DLD1 (cell line): ENCODE measurements around the gene ETV6.

Experiments used
- in situ Hi-C: cut with HindIII; loops from 2 replicates; pipeline ENCODE4 v1.10.0; 2017; ENCODE audit warnings: low sequenced_read_pairs

Gene ETV6

DNA sequence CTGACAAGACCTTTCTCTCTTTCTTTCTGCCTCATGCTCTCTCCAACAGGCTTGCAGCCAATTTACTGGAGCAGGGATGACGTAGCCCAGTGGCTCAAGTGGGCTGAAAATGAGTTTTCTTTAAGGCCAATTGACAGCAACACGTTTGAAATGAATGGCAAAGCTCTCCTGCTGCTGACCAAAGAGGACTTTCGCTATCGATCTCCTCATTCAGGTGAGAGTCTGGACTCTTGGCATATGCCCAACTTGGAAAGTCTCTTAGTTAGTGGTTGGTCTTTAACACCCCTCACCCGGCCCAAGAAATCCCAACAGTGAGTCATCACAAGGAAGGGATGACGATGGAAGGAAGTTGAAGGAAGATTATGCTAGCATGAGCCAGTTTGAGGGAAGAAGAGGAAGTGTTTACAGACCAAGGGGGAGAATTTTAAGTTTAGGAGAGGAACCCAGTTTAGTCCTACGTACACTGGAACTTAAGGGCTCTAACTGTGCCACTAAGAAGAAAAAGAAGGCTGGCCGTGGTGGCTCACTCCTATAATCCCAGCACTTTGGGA lies 189.7 kb downstream of the ETV6 start:
- in situ Hi-C loops, result no loop called here

DNA sequence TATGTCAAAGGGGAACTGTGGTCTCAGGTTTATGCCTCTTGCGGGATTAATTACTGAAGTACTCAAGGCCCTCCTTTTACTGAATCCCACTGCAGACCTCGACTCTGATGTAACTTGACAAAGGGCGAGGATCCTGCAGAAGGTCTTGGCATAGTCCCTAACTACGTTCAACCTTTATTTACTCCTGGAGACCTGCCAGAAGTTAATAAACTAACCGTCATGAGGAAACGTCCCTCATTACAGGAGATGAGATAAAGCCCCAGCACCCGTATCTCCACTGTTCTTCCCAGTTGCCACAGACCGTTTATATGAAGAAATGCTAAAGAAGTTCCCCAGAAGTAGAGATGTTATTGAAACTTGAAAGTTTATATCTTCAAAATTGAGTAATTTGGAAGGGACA lies 190.9 kb downstream of the ETV6 start:
- in situ Hi-C loops, result no loop called here

DNA sequence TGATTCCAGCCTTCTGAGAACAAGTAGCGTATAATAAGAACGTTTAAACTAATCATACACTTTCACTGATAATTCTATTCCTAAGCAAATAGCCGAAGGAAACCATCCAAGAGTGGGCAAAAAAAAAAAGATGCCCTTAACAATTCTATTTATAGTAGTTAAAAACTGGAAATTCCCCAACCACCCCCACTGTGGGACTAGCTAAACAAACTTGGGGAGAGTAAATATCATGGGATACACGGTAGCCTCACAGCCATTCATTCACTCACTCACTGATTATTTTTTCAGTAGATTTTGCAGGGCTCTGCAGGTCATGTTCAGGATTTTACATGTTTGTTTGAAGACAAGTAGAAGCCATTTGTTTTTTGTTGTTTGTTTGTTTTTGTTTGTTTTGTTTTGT lies 197.0 kb downstream of the ETV6 start:
- in situ Hi-C loops, result no loop called here

DNA sequence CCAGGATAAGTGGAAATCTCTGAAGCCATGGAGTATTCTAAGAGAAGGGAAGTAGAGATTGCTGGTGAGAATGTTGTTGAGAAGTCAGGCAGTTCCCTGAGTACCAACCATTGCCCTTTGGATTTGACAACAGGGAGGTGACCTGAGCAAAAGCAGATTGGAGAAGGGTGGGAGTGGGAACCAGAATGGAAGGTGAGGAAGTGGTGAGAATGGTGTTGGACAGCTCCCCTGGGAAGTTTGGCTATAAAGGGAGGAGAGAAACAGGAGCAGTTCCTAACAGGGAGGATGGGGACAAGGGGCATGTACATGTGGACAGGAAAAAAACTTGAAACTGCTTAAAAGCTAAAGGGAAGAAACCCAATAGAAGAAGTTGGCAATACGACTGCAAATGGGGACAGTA lies 198.1 kb downstream of the ETV6 start:
- in situ Hi-C loops, result no loop called here

DNA sequence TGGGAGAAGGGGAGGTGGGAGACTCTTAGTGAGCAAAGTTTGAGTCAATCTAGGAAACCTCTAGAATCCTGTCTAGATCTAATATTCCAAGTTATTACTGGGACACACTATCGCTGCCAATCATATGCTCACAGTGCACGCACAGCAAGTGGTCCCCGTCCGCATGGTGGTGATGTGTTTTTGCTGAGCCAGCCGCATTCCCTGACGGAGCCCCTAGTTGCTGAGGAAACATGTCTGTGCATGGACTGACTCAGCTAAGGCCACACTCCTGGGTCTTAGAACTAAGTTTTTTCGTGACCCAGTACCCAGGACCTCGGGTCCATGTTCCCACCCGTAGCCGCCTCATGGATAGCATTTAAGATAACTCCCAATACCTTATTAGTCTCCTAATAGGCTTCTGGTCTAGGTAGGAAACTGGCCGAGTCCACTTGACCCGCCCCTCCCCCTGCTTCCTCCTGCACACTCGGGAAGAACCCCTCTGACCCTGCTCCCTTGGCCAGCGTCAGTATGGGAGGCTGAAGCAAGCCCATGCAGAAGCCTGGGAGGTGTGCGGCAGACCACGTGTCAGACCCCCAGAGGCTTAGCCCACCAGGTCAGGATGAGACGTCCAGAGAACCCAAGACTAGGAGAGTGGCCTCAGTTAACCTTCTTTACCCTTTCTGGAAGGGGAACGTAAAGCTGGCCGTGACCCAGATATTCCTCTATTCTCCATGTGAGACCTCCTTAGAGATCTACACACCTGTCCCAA lies 200.5 kb downstream of the ETV6 start:
- in situ Hi-C loops, result no loop called here

DNA sequence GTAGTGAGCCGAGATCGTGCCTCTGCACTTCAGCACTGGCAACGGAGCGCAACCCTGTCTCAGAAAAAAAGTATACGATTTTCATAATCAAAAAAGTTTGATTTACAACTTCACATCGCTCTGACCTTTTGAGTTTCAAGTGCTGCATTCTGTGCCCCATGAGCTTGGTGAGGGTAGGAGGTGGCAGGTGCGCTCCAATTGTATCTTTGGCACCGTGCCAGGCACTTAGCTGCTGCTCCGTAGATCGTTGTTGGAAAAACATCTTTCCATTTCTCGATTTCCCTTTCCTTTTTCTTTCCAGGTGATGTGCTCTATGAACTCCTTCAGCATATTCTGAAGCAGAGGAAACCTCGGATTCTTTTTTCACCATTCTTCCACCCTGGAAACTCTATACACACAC lies 203.7 kb downstream of the ETV6 start:
- in situ Hi-C loops, result no loop called here

DNA sequence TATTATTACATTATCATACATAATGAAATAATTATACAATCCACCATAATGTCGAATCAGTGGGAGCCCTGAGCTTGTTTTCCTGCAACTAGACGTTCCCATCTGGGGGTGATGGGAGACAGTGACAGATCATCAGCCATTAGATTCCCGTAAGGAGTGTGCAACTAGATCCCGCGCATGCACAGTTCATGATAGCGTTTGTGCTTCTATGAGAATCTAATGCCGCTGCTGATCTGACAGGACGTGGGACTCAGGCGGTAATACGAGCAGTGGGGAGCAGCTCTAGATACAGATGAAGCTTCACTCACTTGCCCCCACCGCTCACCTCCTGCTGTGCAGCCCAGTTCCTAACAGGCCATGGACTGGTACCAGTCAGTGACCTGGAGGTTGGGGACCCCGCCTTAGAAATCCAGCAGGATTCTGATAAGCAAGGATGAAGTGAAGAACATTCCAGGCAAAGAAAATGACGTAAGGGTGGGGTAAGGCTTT lies 204.6 kb downstream of the ETV6 start:
- in situ Hi-C loops, result no loop called here

DNA sequence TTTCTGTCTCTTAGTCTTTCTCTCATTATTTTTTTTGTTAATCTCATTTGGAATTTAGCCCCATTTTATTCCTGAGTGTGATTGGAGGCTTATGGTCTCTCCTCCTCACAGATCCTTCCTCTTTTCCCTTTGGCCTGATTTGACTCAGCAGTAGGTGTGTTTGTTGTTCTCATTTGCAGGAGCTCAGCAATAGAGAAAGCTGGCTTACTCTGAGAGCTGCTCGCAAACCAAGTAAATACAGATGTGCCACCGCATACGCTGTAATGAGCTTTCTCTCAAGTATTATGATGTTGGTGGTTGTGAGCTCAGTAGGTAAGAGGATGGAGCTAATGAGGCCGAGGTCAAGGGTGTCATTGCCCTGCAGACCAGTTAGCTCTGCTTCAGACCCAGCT lies 206.5 kb downstream of the ETV6 start:
- in situ Hi-C loops, result no loop called here

DNA sequence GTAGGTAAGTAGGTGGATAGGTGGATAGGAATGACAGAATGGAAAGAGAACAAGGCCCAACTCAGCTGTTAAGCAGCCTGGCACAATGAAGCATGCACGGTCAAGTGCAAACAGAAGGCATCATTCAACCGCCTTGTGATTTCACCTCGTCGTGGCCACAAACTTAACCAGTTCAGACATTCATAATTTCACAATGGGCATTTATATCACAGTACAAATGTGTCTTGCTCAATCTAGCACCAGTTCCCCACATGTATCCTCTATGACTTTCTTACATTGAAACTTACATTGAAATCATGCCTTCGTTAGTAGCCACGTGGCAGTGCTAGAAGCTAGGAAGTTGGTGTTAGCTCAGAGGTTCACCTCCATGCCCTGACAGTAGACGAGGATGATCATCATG lies 207.5 kb downstream of the ETV6 start:
- in situ Hi-C loops, result no loop called here

DNA sequence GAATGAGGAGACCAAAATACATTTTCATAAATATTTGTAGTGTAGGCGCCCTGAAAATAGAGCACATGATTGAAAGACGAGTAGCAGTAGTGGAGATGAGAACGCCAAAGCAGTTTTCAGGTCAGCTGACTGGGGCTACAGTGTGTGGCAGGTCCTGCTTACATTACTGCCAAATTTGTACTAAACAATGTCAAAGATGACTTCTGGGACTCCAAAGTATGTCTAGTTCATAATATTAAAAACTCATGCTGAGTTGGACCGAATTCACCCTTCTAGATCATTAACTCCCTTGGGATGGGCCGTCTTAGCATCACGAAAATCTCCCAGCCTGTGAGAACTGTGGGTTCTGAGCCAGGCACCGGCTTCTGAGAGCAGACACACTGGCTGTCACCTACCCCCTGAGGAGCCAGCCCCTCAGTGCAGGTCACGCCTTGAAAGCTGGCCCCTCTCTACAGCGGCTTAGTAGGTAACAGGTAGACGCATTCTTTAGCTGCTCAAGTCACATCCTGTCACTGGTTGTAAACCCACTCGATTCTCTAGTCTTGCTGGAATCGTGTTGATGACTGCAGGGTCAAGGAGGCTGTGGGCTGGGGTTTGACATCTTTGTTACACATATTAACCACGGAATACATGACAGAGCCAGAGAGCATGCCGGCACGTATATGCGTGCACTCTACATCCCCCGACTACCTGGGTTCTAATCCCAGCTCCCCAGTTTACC lies 210.4 kb downstream of the ETV6 start:
- in situ Hi-C loops, result no loop called here

DNA sequence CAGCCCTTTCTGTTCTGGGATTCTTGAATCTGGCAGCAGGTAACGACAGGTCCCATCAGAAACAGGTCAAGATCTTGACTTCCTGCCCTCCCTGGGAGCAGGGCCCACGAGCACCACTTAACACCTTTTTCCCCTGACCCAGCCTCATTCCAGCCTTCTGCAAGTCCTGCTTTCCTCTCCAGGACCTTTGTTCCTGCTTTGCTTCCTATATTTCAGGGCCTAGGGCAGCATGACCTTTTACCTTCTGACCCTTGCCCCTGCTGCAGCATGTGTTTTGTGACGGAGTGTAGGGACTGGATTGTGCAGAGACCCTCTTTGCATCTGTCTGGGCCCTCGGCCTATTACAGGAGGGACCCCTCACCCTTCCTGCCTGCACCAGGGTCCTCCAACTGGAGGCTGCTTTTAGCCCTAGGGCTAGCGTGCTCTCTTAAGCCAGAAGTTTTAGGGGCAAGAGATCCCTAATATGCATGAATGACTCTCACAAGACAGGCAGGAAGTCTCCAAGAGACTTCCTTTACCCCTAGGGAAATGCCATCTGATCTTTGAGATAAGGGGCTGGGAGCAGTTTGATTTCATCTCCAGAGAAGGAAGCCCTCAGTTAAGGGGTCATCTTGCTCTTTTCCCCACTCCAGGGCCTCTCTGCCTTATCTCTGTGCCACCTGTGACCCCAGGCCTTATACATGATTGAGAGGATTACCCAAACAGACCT lies 211.8 kb downstream of the ETV6 start:
- in situ Hi-C loops, result no loop called here

DNA sequence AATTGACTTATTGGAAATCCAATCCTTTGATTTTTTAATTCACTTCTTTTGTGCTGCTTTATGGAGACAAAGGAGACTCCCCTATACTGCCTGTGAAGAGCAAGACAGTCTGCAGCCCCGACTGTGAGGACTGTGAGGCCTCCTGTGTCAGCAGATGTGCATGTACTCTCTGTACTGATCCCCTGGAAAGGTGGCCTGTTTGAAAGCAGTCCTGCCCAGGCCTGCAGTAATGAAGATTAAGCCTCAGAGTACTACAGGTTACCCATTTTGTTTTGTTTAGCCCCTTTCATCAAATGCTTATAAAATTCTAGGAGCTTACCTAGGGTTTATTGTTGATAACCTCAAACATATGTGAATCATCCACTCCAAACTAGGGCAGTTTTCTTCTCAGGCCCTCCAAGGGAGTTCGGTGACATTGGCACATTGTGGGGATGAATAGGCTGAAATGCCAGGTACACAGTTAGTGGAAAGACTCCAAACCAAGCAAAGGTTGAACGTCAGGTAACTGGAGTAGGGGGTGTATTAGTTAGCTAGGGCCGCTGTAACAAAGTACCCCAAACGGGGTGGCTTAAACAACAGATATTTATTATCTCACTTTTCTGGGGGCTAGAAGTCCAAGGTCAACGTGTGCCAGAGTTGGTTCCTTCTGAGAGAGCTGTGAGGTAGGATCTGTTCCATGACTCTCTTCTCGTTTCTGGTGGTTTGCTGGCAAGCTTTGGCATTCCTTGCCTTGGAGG lies 212.6 kb downstream of the ETV6 start:
- in situ Hi-C loops, result no loop called here

DNA sequence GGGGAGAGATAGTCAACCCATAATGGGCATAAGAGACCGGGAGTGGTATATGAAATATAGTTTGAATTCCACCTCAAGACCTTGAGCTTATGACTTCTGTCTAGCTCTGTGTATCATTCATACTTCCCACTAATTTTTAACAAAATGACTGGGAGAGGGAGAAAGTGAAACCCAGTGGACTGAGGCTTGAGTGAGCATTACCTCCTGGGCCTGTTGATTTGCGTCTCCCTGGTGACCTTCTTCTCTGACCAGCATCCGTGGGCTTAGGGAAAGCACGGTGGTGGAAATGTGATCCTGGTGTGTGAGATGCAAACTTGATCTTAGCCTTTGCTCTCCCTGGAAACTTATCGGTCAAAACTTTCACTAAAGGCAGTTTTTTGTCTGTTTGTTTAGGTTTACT lies 213.3 kb downstream of the ETV6 start:
- in situ Hi-C loops, result no loop called here

DNA sequence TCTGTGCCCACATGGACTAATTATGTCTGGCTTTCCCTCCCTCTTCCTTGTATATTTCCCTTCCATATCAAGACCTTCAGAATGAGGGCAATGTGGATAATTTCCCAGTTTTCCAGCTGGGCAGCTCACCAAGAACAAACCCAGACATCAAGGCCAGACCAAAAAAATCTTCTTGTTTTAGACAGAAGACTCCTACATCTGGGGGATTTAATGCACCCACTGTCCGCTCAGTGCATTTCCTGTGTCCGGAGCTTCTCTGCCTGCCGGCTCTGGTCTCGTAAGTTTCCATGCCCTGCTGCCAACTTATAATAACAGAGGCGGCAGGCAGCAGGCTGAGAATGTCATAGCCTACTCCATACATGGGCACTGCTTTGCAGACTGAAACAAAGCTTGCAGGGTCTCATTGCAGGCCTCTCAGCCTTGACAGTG lies 214.0 kb downstream of the ETV6 start:
- in situ Hi-C loops, result no loop called here

DNA sequence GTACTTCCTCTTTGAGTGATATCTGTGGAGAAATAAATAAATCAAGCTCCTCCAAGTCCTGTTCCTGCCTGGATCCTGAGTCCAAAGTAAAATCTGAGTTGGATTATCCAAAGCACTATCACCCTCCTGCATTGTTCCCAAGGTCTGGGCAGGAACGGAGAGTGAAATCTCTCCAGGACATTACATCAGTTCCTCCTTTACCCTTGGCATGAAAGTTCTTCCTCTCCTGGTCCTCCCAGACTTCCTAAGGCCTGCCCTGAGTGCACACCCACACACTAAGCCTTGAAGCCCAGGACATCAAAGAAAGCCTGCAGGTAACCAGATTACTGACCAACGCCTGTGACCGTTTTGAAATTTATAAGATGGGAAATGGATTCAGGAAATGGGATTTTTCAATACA lies 214.5 kb downstream of the ETV6 start:
- in situ Hi-C loops, result no loop called here

DNA sequence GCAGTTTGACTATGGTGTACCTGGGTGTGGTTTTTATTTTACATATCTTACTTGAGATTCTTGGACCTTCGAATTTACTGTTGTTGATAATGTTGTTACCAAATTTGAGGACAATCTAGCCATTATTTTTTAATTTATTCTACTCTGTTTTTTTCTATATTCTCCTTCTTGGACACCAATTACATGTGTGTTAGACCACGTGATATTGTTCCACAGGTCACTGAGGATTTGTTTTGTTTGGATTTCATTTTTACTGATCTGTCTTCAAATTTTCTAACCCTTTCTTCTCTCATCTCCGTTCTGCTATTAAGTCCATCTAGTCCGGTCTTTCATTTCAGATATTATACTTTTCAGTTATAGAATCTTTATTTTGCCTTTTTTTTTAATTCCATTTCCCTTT lies 216.3 kb downstream of the ETV6 start:
- in situ Hi-C loops, result no loop called here

DNA sequence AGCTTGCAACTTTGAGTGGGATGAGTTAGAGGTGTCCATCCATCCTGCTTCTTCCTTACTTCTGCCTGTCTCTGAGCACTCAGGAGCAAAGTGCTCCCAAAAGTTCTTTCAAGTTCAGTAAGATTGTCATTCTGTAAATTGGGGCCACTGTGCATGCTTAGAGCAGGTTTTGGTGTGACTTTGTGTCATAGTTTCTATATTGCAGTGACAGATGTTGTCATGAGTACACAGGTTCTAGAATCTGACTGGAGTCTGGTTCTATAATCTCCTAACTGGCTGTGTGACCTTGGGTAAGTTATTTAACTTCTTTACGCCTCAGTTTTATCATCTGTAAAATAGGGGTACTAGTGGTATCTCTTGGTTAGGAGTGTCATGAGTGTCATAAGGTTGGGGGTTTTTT lies 218.6 kb downstream of the ETV6 start:
- in situ Hi-C loops, result no loop called here

DNA sequence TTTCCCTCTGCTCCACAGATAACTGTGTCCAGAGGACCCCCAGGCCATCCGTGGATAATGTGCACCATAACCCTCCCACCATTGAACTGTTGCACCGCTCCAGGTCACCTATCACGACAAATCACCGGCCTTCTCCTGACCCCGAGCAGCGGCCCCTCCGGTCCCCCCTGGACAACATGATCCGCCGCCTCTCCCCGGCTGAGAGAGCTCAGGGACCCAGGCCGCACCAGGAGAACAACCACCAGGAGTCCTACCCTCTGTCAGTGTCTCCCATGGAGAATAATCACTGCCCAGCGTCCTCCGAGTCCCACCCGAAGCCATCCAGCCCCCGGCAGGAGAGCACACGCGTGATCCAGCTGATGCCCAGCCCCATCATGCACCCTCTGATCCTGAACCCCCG lies 219.9 kb downstream of the ETV6 start:
- in situ Hi-C loops, result no loop called here

DNA sequence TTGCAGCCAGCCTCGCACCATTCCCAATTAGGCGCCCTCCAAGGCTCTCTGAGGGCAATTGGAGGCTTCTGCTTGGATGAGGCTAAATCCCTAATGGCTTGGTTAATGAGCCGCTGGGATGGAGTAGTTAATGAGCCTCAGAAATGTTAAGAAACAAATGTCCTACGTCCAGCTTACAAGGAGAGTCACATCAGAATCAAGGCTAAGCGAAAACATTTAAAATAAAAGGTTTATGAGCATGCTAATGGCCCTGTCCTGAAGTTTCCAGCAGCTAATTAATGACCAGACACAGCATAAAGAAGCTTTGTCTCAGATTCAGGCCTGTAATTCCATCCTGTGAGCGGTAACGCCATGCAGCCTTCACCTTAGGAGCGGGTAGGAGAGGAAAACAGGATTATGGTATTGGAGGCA lies 220.6 kb downstream of the ETV6 start:
- in situ Hi-C loops, result no loop called here

DNA sequence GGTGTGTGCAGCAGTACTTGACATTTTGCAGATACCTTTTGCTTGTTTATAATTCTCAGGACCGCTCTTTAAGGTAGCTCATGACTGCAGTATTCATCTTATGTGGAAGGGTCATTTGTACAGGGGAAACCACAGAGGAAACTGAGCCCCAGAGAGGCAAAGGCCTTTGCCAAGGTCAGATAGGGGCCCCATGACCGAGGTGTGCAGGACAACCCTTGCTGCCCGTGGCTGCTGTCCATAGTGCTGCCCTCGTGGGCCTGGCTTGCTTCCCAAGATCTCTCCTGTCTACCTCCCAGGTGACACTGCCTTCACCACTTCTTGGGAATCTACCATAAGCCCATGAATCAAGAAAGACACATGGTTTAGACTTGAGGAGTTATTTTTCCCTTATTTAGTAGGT lies 222.6 kb downstream of the ETV6 start:
- in situ Hi-C loops, result no loop called here

DNA sequence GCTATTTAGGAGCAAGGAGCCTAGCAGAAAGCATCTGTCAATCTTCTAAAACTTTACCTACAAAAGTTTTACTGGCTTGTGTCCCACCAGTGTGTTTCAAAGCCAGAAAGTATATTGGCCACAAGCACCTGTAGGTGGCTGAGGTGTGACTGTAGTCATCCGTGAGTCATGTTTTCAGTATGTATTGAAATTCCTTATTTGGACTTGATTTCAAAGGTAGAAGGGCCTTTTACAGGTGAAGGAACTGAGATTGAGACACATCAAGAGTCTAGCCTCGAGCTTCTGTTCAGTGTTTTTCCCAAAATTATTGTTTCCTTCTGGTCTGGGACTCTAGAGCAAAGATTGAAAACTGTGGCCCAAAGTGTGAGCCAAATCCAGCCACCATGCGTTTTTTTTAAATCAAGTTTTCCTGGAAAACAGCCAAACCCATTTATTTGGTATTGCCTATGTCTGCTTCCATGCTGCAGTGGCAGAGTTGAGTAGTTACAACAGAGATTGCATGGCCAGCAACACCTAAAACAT lies 226.0 kb downstream of the ETV6 start:
- in situ Hi-C loops, result no loop called here
